H1 (cell line): ENCODE measurements around the gene MAGT1. TPM values are rescaled to one million over a fixed set of nuclear protein-coding genes. Genes with fewer than 3 reads are reported as not detected.

Experiments
- CTCF ChIA-PET: fragments of 300-600 bp; sonication (Branson Sonifier 250); formaldehyde crosslinking; loops from one replicate; lab custom pipeline; 2021; ENCODE audit not compliant: partially characterized antibody; lab: Charles Lee
- POLR2A ChIA-PET: fragments of 300-600 bp; sonication (Branson Sonifier 250); formaldehyde crosslinking; loops from one replicate; lab custom pipeline; 2021; ENCODE audit warnings: inconsistent platforms; ENCODE audit not compliant: partially characterized antibody; lab: Charles Lee
- DNase-seq, 2 experiments: peaks; one replicate each; pipeline versions ENCODE4 v3.0.0 to v3.0.0-alpha.2; 2010 to 2022; ENCODE audit warnings: low spot score in 2 of 2, low read depth in 1 of 2, mixed read lengths in 1 of 2
- FAIRE-seq: peaks from 2 replicates; lab custom pipeline; 2011; peaks lifted over from hg19 to GRCh38; lab: Jason Lieb, UNC
- H2AFZ ChIP-seq: 2 replicates; pipeline ENCODE4 v1.8.1; 2012; ENCODE audit warnings: low read length, inconsistent platforms
- H2AK5ac ChIP-seq: 2 replicates; pipeline ENCODE4 v1.6.1; 2013; ENCODE audit warnings: low read depth, low read length
- H2BK120ac ChIP-seq: replicated peaks from 2 replicates; pipeline ENCODE3; 2013; ENCODE audit warnings: low read depth, low read length, inconsistent platforms
- H2BK12ac ChIP-seq: 2 replicates; pipeline ENCODE4 v1.6.1; 2013; ENCODE audit warnings: low read depth, low read length
- H2BK15ac ChIP-seq: 2 replicates; pipeline ENCODE4 v1.6.1; 2013; ENCODE audit warnings: low read length
- H2BK20ac ChIP-seq: 2 replicates; pipeline ENCODE4 v1.6.1; 2013; ENCODE audit warnings: low read length
- H2BK5ac ChIP-seq: 2 replicates; pipeline ENCODE4 v1.6.1; 2013; ENCODE audit warnings: low read depth, low read length
- H3K14ac ChIP-seq: 2 replicates; pipeline ENCODE4 v1.6.1; 2013; ENCODE audit warnings: inconsistent platforms; ENCODE audit not compliant: insufficient read length
- H3K18ac ChIP-seq: 2 replicates; pipeline ENCODE4 v1.6.1; 2013; ENCODE audit warnings: low read length; ENCODE audit errors: extremely low read depth
- H3K23ac ChIP-seq: 2 replicates; pipeline ENCODE4 v1.6.1; 2013; ENCODE audit warnings: inconsistent platforms; ENCODE audit not compliant: insufficient read length
- H3K23me2 ChIP-seq: 2 replicates; pipeline ENCODE4 v1.6.1; 2013; ENCODE audit warnings: low read depth, low read length
- H3K27ac ChIP-seq: 2 replicates; pipeline ENCODE4 v1.6.1; 2011; ENCODE audit warnings: low read depth, low read length, inconsistent platforms
- H3K27me3 ChIP-seq, 4 experiments: replicated peaks in 1 of 4; 1 replicate in 1 of 4; 2 replicates in 3 of 4; pipeline versions ENCODE4 v1.6.1 to v1.8.1; 2011 to 2013; ENCODE audit warnings: low read length in 3 of 4, mild to moderate bottlenecking in 3 of 4, inconsistent platforms in 2 of 4, mixed read lengths in 2 of 4, moderate library complexity in 1 of 4; ENCODE audit not compliant: control insufficient read depth in 3 of 4, insufficient read depth in 3 of 4; ENCODE audit errors: extremely low read depth in 1 of 4
- H3K36me3 ChIP-seq, 4 experiments: 2 replicates each; pipeline versions ENCODE4 v1.6.1 to v1.8.1; 2011 to 2013; ENCODE audit warnings: mild to moderate bottlenecking in 4 of 4, low read length in 3 of 4, moderate library complexity in 2 of 4, control low read depth in 1 of 4, inconsistent platforms in 1 of 4; ENCODE audit not compliant: insufficient read depth in 4 of 4, control insufficient read depth in 2 of 4
- H3K4ac ChIP-seq: replicated peaks from 2 replicates; pipeline ENCODE3; 2013; ENCODE audit warnings: low read length, low read depth, mixed read lengths, inconsistent platforms; ENCODE audit not compliant: insufficient read length
- H3K4me1 ChIP-seq, 4 experiments: replicated peaks in 1 of 4; 1 replicate in 1 of 4; 2 replicates in 3 of 4; pipeline versions ENCODE4 v1.6.1 to v1.8.1; 2011 to 2013; ENCODE audit warnings: low read length in 3 of 4, inconsistent platforms in 2 of 4, mixed read lengths in 1 of 4; ENCODE audit not compliant: insufficient read depth in 4 of 4, control insufficient read depth in 3 of 4
- H3K4me2 ChIP-seq, 2 experiments: 2 replicates each; pipeline versions ENCODE4 v1.6.1 to v1.8.1; 2011 to 2013; ENCODE audit warnings: low read depth in 2 of 2, low read length in 2 of 2, control low read depth in 1 of 2, inconsistent platforms in 1 of 2, mild to moderate bottlenecking in 1 of 2; ENCODE audit not compliant: insufficient read depth in 1 of 2
- H3K4me3 ChIP-seq, 4 experiments: fragments of 200-600, 300-600 bp in 1 of 4; sonication (generic), shearing (Covaris generic), sonication (Bioruptor Twin) in 1 of 4; 2 replicates each; pipeline versions ENCODE4 v1.5.1 to v1.8.1; 2011 to 2016; ENCODE audit warnings: low read length in 4 of 4, low read depth in 3 of 4, control low read depth in 2 of 4, inconsistent platforms in 2 of 4, mild to moderate bottlenecking in 2 of 4, mixed read lengths in 1 of 4, moderate library complexity in 1 of 4; ENCODE audit not compliant: insufficient read depth in 2 of 4; ENCODE audit errors: extremely low read depth in 1 of 4
- H3K56ac ChIP-seq: replicated peaks from 2 replicates; pipeline ENCODE3; 2013; ENCODE audit warnings: low read depth, mild to moderate bottlenecking, mixed read lengths, low read length, inconsistent platforms; ENCODE audit not compliant: insufficient read length
- H3K79me1 ChIP-seq: 2 replicates; pipeline ENCODE4 v1.6.1; 2013; ENCODE audit warnings: low read depth, low read length, control low read depth
- H3K79me2 ChIP-seq, 2 experiments: 2 replicates each; pipeline versions ENCODE4 v1.6.1 to v1.8.1; 2012 to 2013; ENCODE audit warnings: low read length in 2 of 2, mild to moderate bottlenecking in 2 of 2, inconsistent platforms in 1 of 2; ENCODE audit not compliant: insufficient read depth in 2 of 2, control insufficient read depth in 1 of 2
- H3K9ac ChIP-seq, 4 experiments: replicated peaks in 1 of 4; 1 replicate in 1 of 4; 2 replicates in 3 of 4; pipeline versions ENCODE4 v1.6.1 to v1.8.1; 2011 to 2013; ENCODE audit warnings: low read depth in 3 of 4, low read length in 3 of 4, control low read depth in 2 of 4, mild to moderate bottlenecking in 2 of 4, moderate library complexity in 2 of 4, inconsistent platforms in 1 of 4; ENCODE audit errors: extremely low read depth in 1 of 4
- H3K9me3 ChIP-seq, 2 experiments: 2 replicates each; pipeline versions ENCODE4 v1.6.1 to v1.8.1; 2012 to 2013; ENCODE audit warnings: mild to moderate bottlenecking in 2 of 2, moderate library complexity in 2 of 2, control low read depth in 1 of 2, inconsistent platforms in 1 of 2, low read depth in 1 of 2, low read length in 1 of 2, mixed read lengths in 1 of 2; ENCODE audit not compliant: insufficient read depth in 2 of 2
- H4K20me1 ChIP-seq, 2 experiments: replicated peaks in 1 of 2; 2 replicates each; pipeline versions ENCODE3 to v1.8.1; 2011 to 2013; ENCODE audit warnings: inconsistent platforms in 2 of 2, low read length in 2 of 2, mild to moderate bottlenecking in 1 of 2; ENCODE audit not compliant: insufficient read depth in 2 of 2, control insufficient read depth in 1 of 2
- H4K5ac ChIP-seq: 2 replicates; pipeline ENCODE4 v1.6.1; 2013; ENCODE audit warnings: low read length, low read depth, mixed read lengths, inconsistent platforms; ENCODE audit not compliant: insufficient read length
- H4K8ac ChIP-seq: 2 replicates; pipeline ENCODE4 v1.8.0; 2013; ENCODE audit warnings: mild to moderate bottlenecking, moderate library complexity, low read length, inconsistent platforms; ENCODE audit not compliant: insufficient read depth; ENCODE audit errors: extremely low read depth
- H4K91ac ChIP-seq: replicated peaks from 2 replicates; pipeline ENCODE3; 2013; ENCODE audit warnings: low read length, mixed read lengths, inconsistent platforms; ENCODE audit not compliant: insufficient read length
- ASH2L ChIP-seq: fragments of 200-600, 300-600 bp; sonication (generic); IDR thresholded peaks from one replicate; pipeline ENCODE4 v1.7.1; 2017; ENCODE audit warnings: low read length
- CHD2 ChIP-seq: IDR thresholded peaks from 2 replicates; pipeline ENCODE4 v1.6.1; 2012; ENCODE audit warnings: low read length, improper control_type of control experiment
- GTF2F1 ChIP-seq: IDR thresholded peaks from 2 replicates; pipeline ENCODE4 v1.6.1; 2012; ENCODE audit warnings: low read depth, low read length, improper control_type of control experiment, borderline replicate concordance
- POLR2A ChIP-seq, 2 experiments: IDR thresholded peaks; 1 replicate in 1 of 2; 2 replicates in 1 of 2; pipeline ENCODE4 v1.6.1; 2011; ENCODE audit warnings: low read depth in 2 of 2, low read length in 2 of 2, mild to moderate bottlenecking in 2 of 2; ENCODE audit errors: control extremely low read depth in 1 of 2
- RFX5 ChIP-seq: IDR thresholded peaks from 2 replicates; pipeline ENCODE4 v1.6.1; 2011; ENCODE audit warnings: low read depth, low read length, improper control_type of control experiment, borderline replicate concordance
- RXRA ChIP-seq: IDR thresholded peaks from 2 replicates; pipeline ENCODE4 v1.6.1; 2011; ENCODE audit warnings: low read depth, mild to moderate bottlenecking, low read length, moderate library complexity; ENCODE audit not compliant: insufficient read depth
- WGBS, 2 experiments: shearing (Covaris generic) in 1 of 2; methylation state at CpG; one replicate each; pipeline versions ENCODE4 v1.1.6 to v1.1.7; 2013 to 2015; ENCODE audit warnings: low lambda C conversion rate in 2 of 2, mixed read lengths in 2 of 2, inconsistent platforms in 1 of 2, low coverage in 1 of 2, missing lambda C conversion rate in 1 of 2; ENCODE audit not compliant: insufficient replicate concordance in 2 of 2, insufficient coverage in 1 of 2, insufficient read length in 1 of 2; ENCODE audit errors: extremely low coverage in 1 of 2, missing lambda C conversion rate in 1 of 2; 5-methylcytosine and 5-hydroxymethylcytosine counted together
- polyA plus RNA-seq, 7 experiments: library from polyadenylated mRNA; depleted of rRNA in 3 of 7; stranded (reverse) in 5 of 7; unstranded in 2 of 7; fragments of >200 nt in 5 of 7; fragments of 200-250 nt in 2 of 7; gene quantifications; 1 replicate in 5 of 7; 2 replicates in 1 of 7; 4 replicates in 1 of 7; pipeline versions ENCODE4 v1.2.1 to v1.2.3, GENCODE V29; 2011 to 2013; ENCODE audit warnings: missing spikeins in 2 of 7, mixed read lengths in 2 of 7
- total RNA-seq: library from RNA; stranded (reverse); fragmentation: NEBNext Ultra II Directional; extraction: Animal tissue kit (Norgen Biotek cat#: 25700); gene quantifications from 2 replicates; pipeline ENCODE4 v1.2.1, GENCODE V29; 2021
- TF ChIP-seq, protein P1 (sequence below): IDR thresholded peaks from 2 replicates; pipeline ENCODE4 v1.6.1; 2012; ENCODE audit warnings: inconsistent platforms

The MAGT1 gene
- total and polyA plus RNA-seq, 2 of the 8 experiments (the other 6 are each of a cell fraction or from before 2014, with no cell fraction given): 14.4 to 47.6 TPM

GRCh38 chrX:77935886-77936285 is 40.7 kb upstream of the MAGT1 start:
- FAIRE-seq (no peak), DNase-seq (no peak)
- Histone ChIP-seq H4K20me1 (no peaks in the 10 kb centered on the region), H2BK5ac (no peak overlapping the region), H4K91ac (no peak overlapping the region), H3K14ac (no peak overlapping the region), H3K18ac (no peak overlapping the region), H3K56ac (no peak overlapping the region), H3K4ac (no peak overlapping the region), H3K9ac (no peak overlapping the region), H3K4me2 (no peak overlapping the region), H3K4me1 (no peaks in the 10 kb centered on the region), H2BK120ac (no peak overlapping the region), H3K9me3 (no peaks in the 10 kb centered on the region), H3K79me1 (no peaks in the 10 kb centered on the region), H2AFZ (no peak overlapping the region), H4K8ac (no peak overlapping the region), H3K27me3 (no peaks in the 10 kb centered on the region), H3K79me2 (no peaks in the 10 kb centered on the region), H3K23me2 (no peaks in the 10 kb centered on the region; the same call in 1 of the 2 replicates), H3K23ac (no peak overlapping the region), H3K4me3 (no peak overlapping the region), H2AK5ac (no peak overlapping the region), H2BK20ac (no peak overlapping the region), H2BK12ac (no peak overlapping the region), H3K27ac (no peak overlapping the region), H2BK15ac (no peak overlapping the region), H3K36me3 (no peaks in the 10 kb centered on the region), H4K5ac (no peak overlapping the region)
- 100% methylated on average over 1 of the region's 1 CpG; no CpG with 5 or more reads in 1 of the 2 experiments for WGBS, 2 experiments
- TF ChIP-seq ASH2L (no peak), GTF2F1 (no peak), RFX5 (no peak), RXRA (no peak), CHD2 (no peak), POLR2A (IDR thresholded peaks at IDR 0.05; ENCODE audit: control extremely low read depth in 1 of 2, low read depth in 2 of 2, low read length in 2 of 2) (no peak)
- TF ChIP-seq, protein P1, sequence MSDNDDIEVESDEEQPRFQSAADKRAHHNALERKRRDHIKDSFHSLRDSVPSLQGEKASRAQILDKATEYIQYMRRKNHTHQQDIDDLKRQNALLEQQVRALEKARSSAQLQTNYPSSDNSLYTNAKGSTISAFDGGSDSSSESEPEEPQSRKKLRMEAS: no peak
- ChIA-PET CTCF (no interaction called here), POLR2A (no interaction called here)
